K562 (cell line): ENCODE measurements around the gene DAPP1. TPM values are rescaled to one million over a fixed set of nuclear protein-coding genes. Genes with fewer than 3 reads are reported as not detected.

ENCODE experiments used
- ATAC-seq: fragments of 200-7000 bp; cut with Tn5 transposase; 3 replicates; pipeline ENCODE4 v1.9.1; 2020; ENCODE audit warnings: moderate library complexity
- BruUV-seq: library from RNA; stranded (reverse); fragments of 400-500 nt; replicated peaks from 2 replicates; lab custom pipeline; 2021; lab: Mats Ljungman, UMichigan
- CTCF ChIA-PET: fragments of 300-600 bp; formaldehyde crosslinking; extraction: SDS; loops from one replicate; lab custom pipeline; 2021; ENCODE audit warnings: low intra/inter-chr PET ratio; lab: Yijun Ruan, JAX
- POLR2A ChIA-PET: fragments of 300-600, 350-650 bp; sonication (Branson Sonifier 250); formaldehyde crosslinking; extraction: SDS; loops from one replicate; lab custom pipeline; 2021; ENCODE audit warnings: antibody characterized with exemption, inconsistent platforms; lab: Yijun Ruan, JAX
- DNase-seq, 4 experiments: peaks; one replicate each; pipeline versions ENCODE4 v3.0.0 to v3.0.0-alpha.2; 2011 to 2018; ENCODE audit warnings: low spot score in 3 of 4, mixed read lengths in 3 of 4; ENCODE audit errors: extremely low read depth in 1 of 4
- FAIRE-seq: peaks from 2 replicates; lab custom pipeline; 2011; peaks lifted over from hg19 to GRCh38; lab: Jason Lieb, UNC
- H2AFZ ChIP-seq: 2 replicates; pipeline ENCODE4 v1.6.0; 2011; ENCODE audit warnings: low read depth, low read length, control low read depth, inconsistent platforms
- H3K27ac ChIP-seq: fragments of 200-600 bp; 3 replicates; pipeline ENCODE4 v1.8.0; 2011; ENCODE audit warnings: low read depth, mild to moderate bottlenecking, control low read depth, inconsistent platforms, low read length, moderate library complexity, mixed read lengths; ENCODE audit errors: extremely low read depth
- H3K27me3 ChIP-seq, 2 experiments: fragments of 300-600 bp in 1 of 2; 2 replicates in 1 of 2; 3 replicates in 1 of 2; pipeline versions ENCODE4 v1.6.0 to v1.8.0; 2011; ENCODE audit warnings: inconsistent platforms in 2 of 2, low read length in 2 of 2, mild to moderate bottlenecking in 1 of 2, mixed read lengths in 1 of 2, moderate library complexity in 1 of 2; ENCODE audit not compliant: control insufficient read depth in 2 of 2, insufficient read depth in 2 of 2
- H3K36me3 ChIP-seq: fragments of 300-600 bp; 3 replicates; pipeline ENCODE4 v1.8.0; 2011; ENCODE audit warnings: mild to moderate bottlenecking, low read length, inconsistent platforms; ENCODE audit not compliant: control insufficient read depth, insufficient read depth
- H3K4me1 ChIP-seq, 2 experiments: fragments of 200-600 bp in 1 of 2; replicated peaks in 1 of 2; 2 replicates in 1 of 2; 3 replicates in 1 of 2; pipeline versions ENCODE4 v1.5.1 to v1.8.0; 2011; ENCODE audit warnings: inconsistent platforms in 2 of 2, low read length in 2 of 2, mild to moderate bottlenecking in 1 of 2, mixed read lengths in 1 of 2, moderate library complexity in 1 of 2; ENCODE audit not compliant: control insufficient read depth in 2 of 2, insufficient read depth in 2 of 2
- H3K4me2 ChIP-seq: 2 replicates; pipeline ENCODE4 v1.6.1; 2011; ENCODE audit warnings: low read length, control low read depth, inconsistent platforms, mixed read lengths; ENCODE audit not compliant: insufficient read depth
- H3K4me3 ChIP-seq: fragments of 200-600 bp; sonication (generic), shearing (Covaris generic); 2 replicates; pipeline ENCODE4 v1.5.1; 2016; ENCODE audit warnings: control low read depth, inconsistent platforms
- H3K79me2 ChIP-seq: fragments of 200-600 bp; 3 replicates; pipeline ENCODE4 v1.8.0; 2011; ENCODE audit warnings: low read length, inconsistent platforms; ENCODE audit not compliant: control insufficient read depth, insufficient read depth
- H3K9ac ChIP-seq, 2 experiments: 2 replicates each; pipeline versions ENCODE4 v1.6.0 to v1.6.1; 2011; ENCODE audit warnings: low read depth in 2 of 2, low read length in 2 of 2, control low read depth in 1 of 2, inconsistent platforms in 1 of 2, mild to moderate bottlenecking in 1 of 2, mixed read lengths in 1 of 2; ENCODE audit not compliant: insufficient read depth in 1 of 2
- H3K9me1 ChIP-seq: one replicate; pipeline ENCODE4 v1.6.0; 2011; ENCODE audit warnings: inconsistent platforms, mild to moderate bottlenecking, low read length, moderate library complexity; ENCODE audit not compliant: control insufficient read depth, insufficient read depth
- H3K9me3 ChIP-seq: replicated peaks from 2 replicates; pipeline ENCODE4 v1.5.1; 2011; ENCODE audit warnings: low read depth, low read length, inconsistent platforms; ENCODE audit not compliant: control insufficient read depth, insufficient read depth
- H4K20me1 ChIP-seq: replicated peaks from 2 replicates; pipeline ENCODE4 v1.6.1; 2011; ENCODE audit warnings: low read length, inconsistent platforms, mixed read lengths; ENCODE audit not compliant: control insufficient read depth, insufficient read depth
- ELF2 ChIP-seq: fragments of 250-450 bp; sonication (Bioruptor Pico); IDR thresholded peaks from 2 replicates; pipeline ENCODE4 v1.5.0; 2021; ENCODE audit warnings: mild to moderate bottlenecking
- YBX1 ChIP-seq: fragments of 450-650 bp; IDR thresholded peaks from 2 replicates; pipeline ENCODE4 v1.7.1; 2016; ENCODE audit warnings: mild to moderate bottlenecking
- WGBS: fragments of 100-300 bp; shearing (Covaris generic); methylation state at CpG from one replicate; pipeline ENCODE4 v1.1.6; 2016; ENCODE audit warnings: low coverage, mixed read lengths; ENCODE audit not compliant: insufficient coverage; ENCODE audit errors: missing lambda C conversion rate; 5-methylcytosine and 5-hydroxymethylcytosine counted together
- in situ Hi-C: fragments of 300-500 bp; cut with MboI; formaldehyde crosslinking; loops from 4 replicates; pipeline ENCODE4 v1.15.0; 2018; ENCODE audit warnings: inconsistent platforms, mixed read lengths
- intact Hi-C: fragments of 100-400 bp; cut with micrococcal nuclease; formaldehyde crosslinking; loops from 2 replicates; pipeline ENCODE4 v1.14.2; 2022
- polyA plus RNA-seq, 8 experiments: library from polyadenylated mRNA; depleted of rRNA in 4 of 8; stranded (reverse) in 5 of 8; unstranded in 3 of 8; fragments of >200 nt; fragmentation: Nextera tagmentation in 2 of 8; fragmentation: Illumina TruSeq in 1 of 8; extraction: Ambion mirVana in 2 of 8; extraction: Trizol in 1 of 8; gene quantifications; 2 replicates each; pipeline versions ENCODE4 v1.2.1 to v1.2.3, GENCODE V29; 2011 to 2014; ENCODE audit warnings: inconsistent platforms in 1 of 8, missing spikeins in 1 of 8
- total RNA-seq, 7 experiments: library from RNA; depleted of rRNA in 6 of 7; stranded (reverse); fragments of >200 nt in 6 of 7; fragmentation: Illumina TruSeq in 2 of 7; extraction: Trizol in 2 of 7; gene quantifications; 2 replicates each; pipeline versions ENCODE4 v1.2.1 to v1.2.3, GENCODE V29; 2011 to 2021; ENCODE audit warnings: low replicate concordance in 1 of 7

DAPP1 gene
- total and polyA plus RNA-seq, 9 of the 15 experiments (the other 6 are each of a cell fraction or from before 2014, with no cell fraction given): 1.9 to 7.2 (median 3.6) TPM

DNA sequence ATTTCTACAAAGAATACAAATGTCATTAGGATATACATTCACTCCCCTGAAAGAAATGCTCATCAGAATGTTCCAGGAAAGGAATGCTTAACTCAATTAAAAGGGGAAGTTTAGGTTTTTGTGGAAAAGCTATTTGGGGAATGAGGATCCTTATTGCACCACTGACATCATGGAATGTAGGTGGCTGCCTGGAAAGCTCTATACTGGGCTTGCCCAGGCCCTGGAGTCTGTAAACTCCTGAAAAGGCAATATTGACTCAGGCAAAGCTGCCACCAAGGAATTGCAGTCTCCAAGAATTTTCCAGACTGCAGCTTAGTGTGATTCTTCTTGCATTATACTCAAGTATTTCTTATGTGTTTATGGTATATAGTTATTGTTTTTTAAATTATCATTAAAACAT lies 15.7 kb downstream of the DAPP1 start:
- in situ Hi-C loops: no loop called here
- Histone ChIP-seq H3K79me2 (no peaks in the 10 kb centered on the region), H3K4me1 (no peaks in the 10 kb centered on the region; a peak in 1 of 5 replicates), H3K9ac (no peak overlapping the region), H3K36me3 (no peaks in the 10 kb centered on the region), H3K27me3 (no peaks in the 10 kb centered on the region), H3K9me1 (no peaks in the 10 kb centered on the region), H2AFZ (no peak overlapping the region), H3K27ac (no peak overlapping the region), H3K9me3 (no peaks in the 10 kb centered on the region), H3K4me2 (no peak overlapping the region), H4K20me1 (no peaks in the 10 kb centered on the region), H3K4me3 (no peak overlapping the region)
- ChIA-PET CTCF (no interaction called here), POLR2A (interaction anchor here (1.1 kb wide), 1 partner anchor 10 kb away, joined by 4 read pairs; no protein-coding TSS in a partner anchor)
- DNase-seq (no peak), ATAC-seq (no peak), FAIRE-seq (no peak)
- intact Hi-C loops: no loop called here
- TF ChIP-seq ELF2: no peak
- no TSS peak for BruUV-seq

- Histone ChIP-seq H2AFZ (no peak overlapping the region), H3K79me2 (no peaks in the 10 kb centered on the region), H3K4me3 (no peak overlapping the region), H3K4me2 (no peak overlapping the region), H3K36me3 (no peaks in the 10 kb centered on the region), H3K4me1 (no peaks in the 10 kb centered on the region; a peak in 1 of 5 replicates), H3K27ac (no peak overlapping the region), H4K20me1 (no peaks in the 10 kb centered on the region), H3K9ac (no peak overlapping the region), H3K9me1 (no peaks in the 10 kb centered on the region), H3K9me3 (no peaks in the 10 kb centered on the region), H3K27me3 (no peaks in the 10 kb centered on the region)
- 5% methylated on average over 3 of the region's 3 CpGs for WGBS
- no peak for DNase-seq
- no peak for ATAC-seq
- no peak for TF ChIP-seq YBX1
- FAIRE-seq: no peak
- CTCF ChIA-PET: no interaction called here
- in situ Hi-C loops (no loop called here), intact Hi-C loops (no loop called here)
- BruUV-seq: no TSS peak
- POLR2A ChIA-PET: interaction anchor here (0.5 to 1.1 kb wide), 2 partner anchors 10 to 15 kb away, joined by 3 to 4 read pairs; no protein-coding TSS in a partner anchor
Observed at GRCh38 chr4:99832758-99833157, 16.1 kb downstream of the DAPP1 start.
